ENCODE measurements around the gene GORASP2.
"Not testable (repeated sequence)": the region's sequence is repeated elsewhere in the genome, so short reads cannot be mapped to it uniquely, and the experiment has no call there.

Gene GORASP2

DNA sequence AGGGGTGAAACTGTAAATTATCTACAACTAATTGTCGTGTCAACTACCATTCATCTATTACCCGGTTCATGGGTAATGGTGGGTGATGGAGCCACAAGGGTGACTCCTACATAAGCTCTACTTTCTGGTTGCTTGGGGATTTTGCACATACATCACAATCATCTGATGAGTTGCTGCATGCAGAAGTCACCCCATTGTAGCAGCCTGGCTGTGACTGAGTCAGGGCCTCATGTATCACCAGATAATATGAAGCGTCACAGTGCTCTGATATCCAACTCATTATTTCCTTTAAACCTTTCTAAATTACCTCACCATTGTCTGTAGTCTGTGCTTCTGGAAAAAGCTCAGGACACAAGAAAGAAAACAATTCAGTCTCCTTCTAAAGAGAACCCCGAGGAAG lies 32.4 kb upstream of the GORASP2 start:
- DNase-seq (ENCODE audit: insufficient read length): no peak
- FAIRE-seq: no peak
- no peak for TF ChIP-seq POLR2A (IDR thresholded peaks at IDR 0.05; ENCODE audit: low read depth, low read length)
- TF ChIP-seq TAF1 (IDR thresholded peaks at IDR 0.05; ENCODE audit: borderline replicate concordance, low read depth, low read length): no peak
- no peak for TF ChIP-seq POLR2AphosphoS5 (IDR thresholded peaks at IDR 0.05; ENCODE audit: low read depth, low read length)

GRCh38 chr2:170897108-170897507 lies 31.9 kb upstream of the GORASP2 start:
- no peak for TF ChIP-seq TAF1 (IDR thresholded peaks at IDR 0.05; ENCODE audit: borderline replicate concordance, low read depth, low read length)
- TF ChIP-seq POLR2A (IDR thresholded peaks at IDR 0.05; ENCODE audit: low read depth, low read length): no peak
- no peak for TF ChIP-seq POLR2AphosphoS5 (IDR thresholded peaks at IDR 0.05; ENCODE audit: low read depth, low read length)
- DNase-seq (ENCODE audit: insufficient read length): no peak
- no peak for FAIRE-seq

DNA sequence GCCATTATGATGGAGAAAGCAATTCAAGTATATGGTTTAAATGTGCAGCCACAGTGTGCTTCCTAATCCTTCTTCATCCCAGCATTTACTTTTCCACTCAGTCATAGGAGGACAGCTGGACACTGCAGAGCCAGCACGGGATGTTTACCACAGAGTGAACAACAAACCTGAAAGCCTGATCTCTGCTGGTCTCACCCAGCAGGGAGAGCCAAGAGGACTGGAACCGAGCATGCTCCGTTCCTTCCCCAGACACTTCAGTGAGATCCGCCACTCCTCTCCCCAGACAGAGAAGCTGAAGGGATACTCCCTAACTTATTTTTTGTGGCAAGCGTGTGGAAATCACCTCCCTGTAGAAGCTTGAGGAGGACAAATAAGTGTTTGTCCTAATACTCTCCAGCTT lies 23.2 kb upstream of the GORASP2 start:
- TF ChIP-seq POLR2AphosphoS5 (IDR thresholded peaks at IDR 0.05; ENCODE audit: low read depth, low read length): no peak
- TF ChIP-seq POLR2A (IDR thresholded peaks at IDR 0.05; ENCODE audit: low read depth, low read length): no peak
- TF ChIP-seq TAF1 (IDR thresholded peaks at IDR 0.05; ENCODE audit: borderline replicate concordance, low read depth, low read length): no peak
- no peak for DNase-seq (ENCODE audit: insufficient read length)
- no peak for FAIRE-seq

GRCh38 chr2:170911314-170911889 lies 17.7 kb upstream of the GORASP2 start:
- TF ChIP-seq POLR2A (IDR thresholded peaks at IDR 0.05; ENCODE audit: low read depth, low read length) (no peak), TAF1 (IDR thresholded peaks at IDR 0.05; ENCODE audit: borderline replicate concordance, low read depth, low read length) (no peak), POLR2AphosphoS5 (IDR thresholded peaks at IDR 0.05; ENCODE audit: low read depth, low read length) (no peak)
- FAIRE-seq: no peak

GRCh38 chr2:170914994-170915666 lies 13.9 kb upstream of the GORASP2 start:
- DNase-seq (ENCODE audit: insufficient read length); FAIRE-seq: not testable (repeated sequence)

More at GRCh38 chr2:170911314-170911889, 17.7 kb upstream of the GORASP2 start:
- no peak for DNase-seq (ENCODE audit: insufficient read length)

DNA sequence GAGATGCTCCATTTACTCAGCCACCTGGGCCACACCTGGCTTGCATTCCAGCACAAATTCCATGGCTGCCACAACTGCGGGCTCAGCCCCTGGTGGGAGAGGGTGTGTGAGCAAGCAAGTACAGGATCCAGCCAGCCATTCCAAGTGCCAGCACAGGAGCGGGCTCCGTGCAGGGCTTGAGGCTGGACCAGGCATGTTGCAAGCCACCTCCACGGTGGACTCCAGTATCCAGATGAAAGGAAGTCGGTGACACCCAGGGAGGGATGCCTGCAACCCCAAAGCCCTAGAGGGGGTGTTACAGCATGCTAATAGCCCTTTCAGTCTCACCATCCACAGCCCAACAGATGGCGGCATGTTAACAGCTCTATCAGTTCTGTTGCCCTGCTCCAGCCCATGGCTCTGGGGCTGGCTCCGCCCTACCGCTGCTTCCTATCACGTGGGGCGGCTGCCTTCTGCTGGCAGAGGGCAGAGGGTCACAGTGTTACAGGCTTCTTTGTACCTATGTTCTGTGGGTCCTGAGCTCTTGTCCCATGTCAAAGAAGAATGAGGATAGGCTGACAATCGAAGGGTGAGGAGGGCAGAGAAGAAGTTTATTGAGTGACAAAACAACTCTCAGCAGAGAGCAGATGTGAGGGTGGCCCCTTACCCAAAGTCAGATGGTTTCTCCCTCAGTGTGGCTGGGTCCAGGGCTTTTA lies 11.7 kb upstream of the GORASP2 start:
- no peak for DNase-seq (ENCODE audit: insufficient read length)
- FAIRE-seq: no peak
- TF ChIP-seq POLR2A (IDR thresholded peaks at IDR 0.05; ENCODE audit: low read depth, low read length): no peak

DNA sequence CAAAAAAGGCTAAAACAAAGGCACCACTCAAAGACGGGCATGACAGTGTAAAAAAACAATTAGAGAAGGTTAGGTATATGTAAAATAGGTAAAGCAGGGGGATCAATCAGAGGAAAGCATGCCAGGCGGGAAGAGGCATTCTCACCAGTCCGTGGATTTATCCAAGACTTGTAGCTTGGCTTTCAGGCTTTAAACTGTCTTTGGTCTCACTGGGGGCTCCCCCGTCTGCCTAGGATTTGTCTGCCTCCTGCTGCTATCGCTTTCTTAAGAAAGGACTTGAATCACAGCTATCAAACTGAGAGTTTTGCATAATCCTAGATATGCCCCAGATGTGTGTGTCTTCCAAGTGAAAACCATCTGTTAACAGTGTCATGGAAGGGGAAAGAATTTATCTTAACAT lies 11.1 kb upstream of the GORASP2 start:
- FAIRE-seq: no peak
- no peak for DNase-seq (ENCODE audit: insufficient read length)
- no peak for TF ChIP-seq POLR2AphosphoS5 (IDR thresholded peaks at IDR 0.05; ENCODE audit: low read depth, low read length)
- TF ChIP-seq TAF1 (IDR thresholded peaks at IDR 0.05; ENCODE audit: borderline replicate concordance, low read depth, low read length): no peak
- no peak for TF ChIP-seq POLR2A (IDR thresholded peaks at IDR 0.05; ENCODE audit: low read depth, low read length)

DNA sequence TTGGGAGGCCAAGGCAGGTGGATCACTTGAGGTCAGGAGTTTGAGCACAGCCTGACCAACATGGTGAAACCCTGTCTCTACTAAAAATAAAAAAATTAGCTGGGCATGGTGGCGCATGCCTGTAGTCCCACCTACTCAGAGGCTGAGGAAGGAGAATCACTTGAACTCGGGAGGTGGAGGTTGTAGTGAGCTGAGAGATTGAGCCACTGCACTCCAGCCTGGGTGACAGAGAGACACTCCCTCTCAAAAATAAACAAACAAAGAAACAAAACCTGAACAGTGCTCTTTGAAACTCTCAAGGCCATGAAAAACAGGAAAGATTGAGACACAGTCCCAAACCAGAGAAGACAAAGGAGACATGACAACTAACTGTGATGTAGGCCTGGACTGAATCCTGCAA lies 7.2 kb upstream of the GORASP2 start:
- not testable (repeated sequence) for FAIRE-seq; DNase-seq (ENCODE audit: insufficient read length)

DNA sequence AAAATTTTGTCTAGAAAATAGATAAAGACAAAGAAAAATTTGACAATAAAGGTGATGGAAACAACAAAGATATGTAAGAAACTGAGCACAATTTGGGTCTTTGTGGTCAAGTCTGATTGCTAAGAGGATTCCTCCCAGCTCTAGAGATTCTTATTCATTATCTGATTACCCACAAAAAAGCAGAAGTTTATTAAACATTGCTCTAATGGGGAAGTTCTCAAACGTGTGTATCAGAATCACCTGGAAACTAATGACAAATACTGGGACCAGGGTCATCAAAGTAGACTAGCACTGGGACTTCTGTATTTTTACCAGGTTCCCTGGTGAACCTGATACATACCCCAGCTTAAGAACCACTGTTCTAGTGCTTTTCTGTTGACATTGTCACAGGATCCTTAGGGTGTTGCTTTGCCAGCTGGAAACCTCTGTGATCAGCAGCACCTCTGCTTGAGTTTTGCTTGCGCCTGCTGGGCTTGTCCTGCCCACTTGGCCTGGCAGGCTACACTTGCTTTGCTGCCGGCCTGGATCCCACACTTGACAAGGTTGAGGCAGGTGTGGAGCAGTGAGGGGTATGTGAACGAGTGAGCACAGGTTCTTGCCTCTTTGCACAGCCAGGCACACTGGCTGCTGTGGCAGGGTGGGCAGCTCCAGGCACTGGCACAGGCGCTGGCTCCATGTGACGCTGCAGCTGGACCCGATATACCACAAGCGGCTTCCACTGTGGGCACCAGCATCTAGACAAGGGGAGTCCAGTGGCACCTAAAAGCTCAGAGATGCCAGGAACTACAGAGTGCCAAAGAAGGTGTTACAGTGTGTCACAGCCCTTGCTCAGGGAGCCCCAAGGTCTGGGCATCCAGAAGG lies 6.2 kb upstream of the GORASP2 start:
- DNase-seq (ENCODE audit: insufficient read length) (no peak), FAIRE-seq (no peak)
- TF ChIP-seq POLR2AphosphoS5 (IDR thresholded peaks at IDR 0.05; ENCODE audit: low read depth, low read length) (no peak), TAF1 (IDR thresholded peaks at IDR 0.05; ENCODE audit: borderline replicate concordance, low read depth, low read length) (no peak), POLR2A (IDR thresholded peaks at IDR 0.05; ENCODE audit: low read depth, low read length) (no peak)

- TF ChIP-seq POLR2AphosphoS5 (IDR thresholded peaks at IDR 0.05; ENCODE audit: low read depth, low read length) (no peak), TAF1 (IDR thresholded peaks at IDR 0.05; ENCODE audit: borderline replicate concordance, low read depth, low read length) (no peak), POLR2A (IDR thresholded peaks at IDR 0.05; ENCODE audit: low read depth, low read length) (no peak)
- no peak for FAIRE-seq
- no peak for DNase-seq (ENCODE audit: insufficient read length)
Observed at GRCh38 chr2:170923799-170924198, 5.3 kb upstream of the GORASP2 start.

GRCh38 chr2:170924969-170925368 lies 4.1 kb upstream of the GORASP2 start:
- DNase-seq (ENCODE audit: insufficient read length): no peak
- no peak for TF ChIP-seq TAF1 (IDR thresholded peaks at IDR 0.05; ENCODE audit: borderline replicate concordance, low read depth, low read length)
- no peak for TF ChIP-seq POLR2A (IDR thresholded peaks at IDR 0.05; ENCODE audit: low read depth, low read length)
- TF ChIP-seq POLR2AphosphoS5 (IDR thresholded peaks at IDR 0.05; ENCODE audit: low read depth, low read length): no peak
- FAIRE-seq: no peak

DNA sequence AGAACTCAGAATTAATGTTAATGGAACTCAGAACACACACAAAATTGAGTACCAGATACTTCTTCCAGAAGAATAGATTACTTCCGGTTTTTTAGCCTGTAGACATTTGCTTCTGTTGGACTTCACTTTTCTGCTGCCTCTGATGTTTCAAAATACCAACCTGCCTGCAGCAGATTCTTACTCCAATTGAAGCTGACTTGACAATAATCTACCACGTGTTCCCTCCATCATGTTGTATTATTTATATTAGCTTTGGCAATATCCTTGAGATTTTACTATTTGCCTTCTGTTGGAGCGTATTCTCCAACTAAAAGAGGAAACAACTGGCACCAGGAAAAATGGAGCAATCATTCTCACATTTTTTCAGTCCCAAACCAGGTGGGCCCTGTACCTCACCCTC lies 3.1 kb upstream of the GORASP2 start:
- TF ChIP-seq POLR2AphosphoS5 (IDR thresholded peaks at IDR 0.05; ENCODE audit: low read depth, low read length) (no peak), TAF1 (IDR thresholded peaks at IDR 0.05; ENCODE audit: borderline replicate concordance, low read depth, low read length) (no peak), POLR2A (IDR thresholded peaks at IDR 0.05; ENCODE audit: low read depth, low read length) (no peak)
- no peak for FAIRE-seq

More for the DNA sequence above, 3.1 kb upstream of the GORASP2 start:
- no peak for DNase-seq (ENCODE audit: insufficient read length)

Data from GM12892 (cell line).